ENCODE measurements around the gene CANT1. TPM values are rescaled to one million over a fixed set of nuclear protein-coding genes. Genes with fewer than 3 reads are reported as not detected.

The CANT1 gene
- total and polyA plus RNA-seq, 9 of the 15 experiments (the other 6 are each of a cell fraction or from before 2014, with no cell fraction given), result 2.7 to 66.4 (median 22.5) TPM

DNA sequence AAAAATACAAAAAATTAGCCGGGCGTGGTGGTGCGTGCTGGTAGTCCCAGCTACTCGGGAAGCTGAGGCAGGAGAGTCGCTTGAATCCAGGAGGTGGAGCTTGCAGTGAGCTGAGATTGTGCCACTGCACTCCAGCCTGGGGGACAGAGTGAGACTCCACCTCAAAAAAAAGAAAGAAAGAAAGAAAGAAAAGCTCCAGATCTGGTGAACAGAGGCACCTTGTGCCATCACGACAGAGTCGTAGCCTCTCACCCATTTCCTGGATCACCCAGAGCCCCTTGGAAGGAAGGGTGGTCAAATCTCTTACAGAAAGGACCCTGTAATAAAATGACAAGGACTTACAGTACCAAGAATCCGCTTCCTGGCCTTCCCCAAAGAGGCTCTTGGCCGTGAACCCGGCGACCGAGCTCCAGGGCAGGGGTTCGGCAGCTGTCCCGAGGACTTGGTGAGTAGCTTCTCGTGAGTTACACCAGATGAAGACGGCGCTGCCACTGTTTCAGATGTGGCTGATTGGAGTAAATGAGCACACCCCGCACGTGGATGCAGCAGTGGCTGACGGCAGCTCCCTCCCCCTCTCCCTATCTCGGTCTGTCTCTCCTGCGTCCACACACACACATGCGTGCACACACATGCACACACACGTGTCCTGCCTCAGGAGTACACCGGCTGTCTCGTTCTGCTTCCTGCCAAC, 43.3 kb downstream of the CANT1 start:
- H4K20me1 ChIP-seq (replicated peaks; ENCODE audit: control insufficient read depth, insufficient read depth, low read length), result 0 out of 2 replicates have a peak, but pooled peaks cover 3% of the 10 kb centered on the region
- WGBS (ENCODE audit: insufficient coverage, low coverage, missing lambda C conversion rate), result 2% methylated on average over 26 of the region's 26 CpGs
- no peaks in the 10 kb centered on the region for H3K36me3 ChIP-seq (ENCODE audit: control insufficient read depth, insufficient read depth, low read length)
- DNase-seq (ENCODE audit: extremely low read depth in 1 of 4, low spot score in 3 of 4) (no peak), ATAC-seq (no peak), FAIRE-seq (no peak)
- no peak overlapping the region for H3K4me2 ChIP-seq (ENCODE audit: insufficient read depth, low read length)
- no peaks in the 10 kb centered on the region for H3K9me1 ChIP-seq (ENCODE audit: control insufficient read depth, insufficient read depth, low read length)
- H2AFZ ChIP-seq (ENCODE audit: low read depth, low read length), result no peak overlapping the region
- H3K27me3 ChIP-seq (ENCODE audit: control insufficient read depth in 2 of 2, insufficient read depth in 2 of 2, low read length in 2 of 2), result peaks cover 38 to 85% of the 10 kb centered on the region in 2 experiments
- no peaks in the 10 kb centered on the region for H3K79me2 ChIP-seq (ENCODE audit: control insufficient read depth, insufficient read depth, low read length)
- no peaks in the 10 kb centered on the region for H3K9me3 ChIP-seq (replicated peaks; ENCODE audit: control insufficient read depth, insufficient read depth, low read depth, low read length)
- BruUV-seq (replicated peaks), result no TSS peak
- intact Hi-C loops (cut with micrococcal nuclease) (no loop called here), in situ Hi-C loops (cut with MboI) (loop anchor here (5.0 kb wide), 1 partner anchor 84 kb away; no protein-coding TSS in a partner anchor)
- H3K4me1 ChIP-seq (replicated peaks in 1 of 2; ENCODE audit: control insufficient read depth in 2 of 2, insufficient read depth in 2 of 2, low read length in 2 of 2), result peaks cover 0 to 16% of the 10 kb centered on the region in 2 experiments; a peak in 2 of 5 replicates
- H3K9ac ChIP-seq (ENCODE audit: insufficient read depth in 1 of 2, low read depth in 2 of 2, low read length in 2 of 2), result peak overlapping the region in 1 of 2 experiments; percentile 52; a peak in 1 of 4 replicates
- no peak overlapping the region for H3K4me3 ChIP-seq
- POLR2A ChIA-PET, result interaction anchor here (0.6 to 2.0 kb wide), 4 partner anchors 9 to 544 kb away, joined by 3 to 6 read pairs (median 3); no protein-coding TSS in a partner anchor
- CTCF ChIA-PET (ENCODE audit: low intra/inter-chr PET ratio), result no interaction called here
- no peak overlapping the region for H3K27ac ChIP-seq (ENCODE audit: extremely low read depth, low read depth, low read length)
- TF ChIP-seq FIP1L1 (IDR thresholded peaks at IDR 0.05; ENCODE audit: low read depth, low read length, poor library complexity, severe bottlenecking), result no peak
- TF ChIP-seq, protein P1, sequence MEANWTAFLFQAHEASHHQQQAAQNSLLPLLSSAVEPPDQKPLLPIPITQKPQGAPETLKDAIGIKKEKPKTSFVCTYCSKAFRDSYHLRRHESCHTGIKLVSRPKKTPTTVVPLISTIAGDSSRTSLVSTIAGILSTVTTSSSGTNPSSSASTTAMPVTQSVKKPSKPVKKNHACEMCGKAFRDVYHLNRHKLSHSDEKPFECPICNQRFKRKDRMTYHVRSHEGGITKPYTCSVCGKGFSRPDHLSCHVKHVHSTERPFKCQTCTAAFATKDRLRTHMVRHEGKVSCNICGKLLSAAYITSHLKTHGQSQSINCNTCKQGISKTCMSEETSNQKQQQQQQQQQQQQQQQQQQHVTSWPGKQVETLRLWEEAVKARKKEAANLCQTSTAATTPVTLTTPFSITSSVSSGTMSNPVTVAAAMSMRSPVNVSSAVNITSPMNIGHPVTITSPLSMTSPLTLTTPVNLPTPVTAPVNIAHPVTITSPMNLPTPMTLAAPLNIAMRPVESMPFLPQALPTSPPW (CRISPR knock-in tag; IDR thresholded peaks at IDR 0.05), result peak; percentile 24; the same call in 1 of the 2 replicates
- no peak for TF ChIP-seq C11orf30 (IDR thresholded peaks at IDR 0.05; ENCODE audit: low read depth)
- TF ChIP-seq MIER1 (IDR thresholded peaks at IDR 0.05; ENCODE audit: low read depth), result no peak
- TF ChIP-seq, protein P2, sequence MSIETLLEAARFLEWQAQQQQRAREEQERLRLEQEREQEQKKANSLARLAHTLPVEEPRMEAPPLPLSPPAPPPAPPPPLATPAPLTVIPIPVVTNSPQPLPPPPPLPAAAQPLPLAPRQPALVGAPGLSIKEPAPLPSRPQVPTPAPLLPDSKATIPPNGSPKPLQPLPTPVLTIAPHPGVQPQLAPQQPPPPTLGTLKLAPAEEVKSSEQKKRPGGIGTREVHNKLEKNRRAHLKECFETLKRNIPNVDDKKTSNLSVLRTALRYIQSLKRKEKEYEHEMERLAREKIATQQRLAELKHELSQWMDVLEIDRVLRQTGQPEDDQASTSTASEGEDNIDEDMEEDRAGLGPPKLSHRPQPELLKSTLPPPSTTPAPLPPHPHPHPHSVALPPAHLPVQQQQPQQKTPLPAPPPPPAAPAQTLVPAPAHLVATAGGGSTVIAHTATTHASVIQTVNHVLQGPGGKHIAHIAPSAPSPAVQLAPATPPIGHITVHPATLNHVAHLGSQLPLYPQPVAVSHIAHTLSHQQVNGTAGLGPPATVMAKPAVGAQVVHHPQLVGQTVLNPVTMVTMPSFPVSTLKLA (conservative IDR thresholded peaks at IDR 0.05), result 0 out of 4 replicates have a peak, but pooled peaks of 1 of the 2 experiments have one; percentile 17
- TF ChIP-seq, protein P3, sequence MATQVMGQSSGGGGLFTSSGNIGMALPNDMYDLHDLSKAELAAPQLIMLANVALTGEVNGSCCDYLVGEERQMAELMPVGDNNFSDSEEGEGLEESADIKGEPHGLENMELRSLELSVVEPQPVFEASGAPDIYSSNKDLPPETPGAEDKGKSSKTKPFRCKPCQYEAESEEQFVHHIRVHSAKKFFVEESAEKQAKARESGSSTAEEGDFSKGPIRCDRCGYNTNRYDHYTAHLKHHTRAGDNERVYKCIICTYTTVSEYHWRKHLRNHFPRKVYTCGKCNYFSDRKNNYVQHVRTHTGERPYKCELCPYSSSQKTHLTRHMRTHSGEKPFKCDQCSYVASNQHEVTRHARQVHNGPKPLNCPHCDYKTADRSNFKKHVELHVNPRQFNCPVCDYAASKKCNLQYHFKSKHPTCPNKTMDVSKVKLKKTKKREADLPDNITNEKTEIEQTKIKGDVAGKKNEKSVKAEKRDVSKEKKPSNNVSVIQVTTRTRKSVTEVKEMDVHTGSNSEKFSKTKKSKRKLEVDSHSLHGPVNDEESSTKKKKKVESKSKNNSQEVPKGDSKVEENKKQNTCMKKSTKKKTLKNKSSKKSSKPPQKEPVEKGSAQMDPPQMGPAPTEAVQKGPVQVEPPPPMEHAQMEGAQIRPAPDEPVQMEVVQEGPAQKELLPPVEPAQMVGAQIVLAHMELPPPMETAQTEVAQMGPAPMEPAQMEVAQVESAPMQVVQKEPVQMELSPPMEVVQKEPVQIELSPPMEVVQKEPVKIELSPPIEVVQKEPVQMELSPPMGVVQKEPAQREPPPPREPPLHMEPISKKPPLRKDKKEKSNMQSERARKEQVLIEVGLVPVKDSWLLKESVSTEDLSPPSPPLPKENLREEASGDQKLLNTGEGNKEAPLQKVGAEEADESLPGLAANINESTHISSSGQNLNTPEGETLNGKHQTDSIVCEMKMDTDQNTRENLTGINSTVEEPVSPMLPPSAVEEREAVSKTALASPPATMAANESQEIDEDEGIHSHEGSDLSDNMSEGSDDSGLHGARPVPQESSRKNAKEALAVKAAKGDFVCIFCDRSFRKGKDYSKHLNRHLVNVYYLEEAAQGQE (IDR thresholded peaks at IDR 0.05; ENCODE audit: borderline replicate concordance), result no peak
- TF ChIP-seq, protein P3 (CRISPR knock-in tag; IDR thresholded peaks at IDR 0.05; ENCODE audit: low read depth), result no peak
- TF ChIP-seq MYC (IDR thresholded peaks at IDR 0.05; ENCODE audit: low read depth, low read length), result 0 out of 2 replicates have a peak, but pooled peaks have one; percentile 22
- no peak for TF ChIP-seq MYC (CRISPR knock-in tag; IDR thresholded peaks at IDR 0.05; ENCODE audit: borderline replicate concordance, low read depth)
- peak; percentile 85 for TF ChIP-seq BHLHE40 (IDR thresholded peaks at IDR 0.05; ENCODE audit: low read length)
